ENCODE measurements around the gene DNAJC4. TPM values are rescaled to one million over a fixed set of nuclear protein-coding genes. Genes with fewer than 3 reads are reported as not detected.

The DNAJC4 gene
- total and polyA plus RNA-seq, 9 of the 15 experiments (the other 6 are each of a cell fraction or from before 2014, with no cell fraction given), result 4.0 to 32.6 (median 19.9) TPM

GRCh38 chr11:64207256-64208085, 22.9 kb upstream of the DNAJC4 start (continued):
- TF ChIP-seq CBX8 (IDR thresholded peaks at IDR 0.05; ENCODE audit: borderline replicate concordance, extremely low read depth, low read depth, low read length, poor library complexity, severe bottlenecking) (no peak), NFATC3 (IDR thresholded peaks at IDR 0.05) (no peak), IFI16 (CRISPR knock-in tag; IDR thresholded peaks at IDR 0.05) (no peak), KHSRP (IDR thresholded peaks at IDR 0.05) (no peak), ZBTB8A (IDR thresholded peaks at IDR 0.05; ENCODE audit: partially characterized antibody) (no peak), KDM2B (CRISPR knock-in tag; IDR thresholded peaks at IDR 0.05) (no peak), ZNF232 (CRISPR knock-in tag; IDR thresholded peaks at IDR 0.05) (no peak), SMAD3 (CRISPR knock-in tag; conservative IDR thresholded peaks at IDR 0.05) (no peak), ZKSCAN3 (CRISPR knock-in tag; IDR thresholded peaks at IDR 0.05) (no peak), ZZZ3 (IDR thresholded peaks at IDR 0.05) (no peak), ZNF644 (tag; IDR thresholded peaks at IDR 0.05; ENCODE audit: low read depth) (no peak; the same call in 1 of the 2 replicates), HMG20A (CRISPR knock-in tag; conservative IDR thresholded peaks at IDR 0.05) (no peak), FOXJ3 (CRISPR knock-in tag; IDR thresholded peaks at IDR 0.05) (no peak), XRCC5 (IDR thresholded peaks at IDR 0.05; ENCODE audit: low read depth, low read length) (no peak), NEUROD1 (IDR thresholded peaks at IDR 0.05; ENCODE audit: borderline replicate concordance, low read depth, low read length, partially characterized antibody) (peak; percentile 35), NFIX (CRISPR knock-in tag; IDR thresholded peaks at IDR 0.05; ENCODE audit: low read depth) (no peak), BCOR (IDR thresholded peaks at IDR 0.05) (no peak; the same call in 1 of the 2 replicates), EP400 (IDR thresholded peaks at IDR 0.05) (peak; percentile 91), HMBOX1 (IDR thresholded peaks at IDR 0.05) (no peak), SMARCC2 (IDR thresholded peaks at IDR 0.05; ENCODE audit: low read depth) (0 out of 2 replicates have a peak, but pooled peaks have one; percentile 37), PTBP1 (IDR thresholded peaks at IDR 0.05; ENCODE audit: low read depth, low read length) (0 out of 2 replicates have a peak, but pooled peaks have one; percentile 14), ZNF780A (CRISPR knock-in tag; IDR thresholded peaks at IDR 0.05) (no peak), YBX1 (IDR thresholded peaks at IDR 0.05) (no peak)
- TF ChIP-seq, protein P1, sequence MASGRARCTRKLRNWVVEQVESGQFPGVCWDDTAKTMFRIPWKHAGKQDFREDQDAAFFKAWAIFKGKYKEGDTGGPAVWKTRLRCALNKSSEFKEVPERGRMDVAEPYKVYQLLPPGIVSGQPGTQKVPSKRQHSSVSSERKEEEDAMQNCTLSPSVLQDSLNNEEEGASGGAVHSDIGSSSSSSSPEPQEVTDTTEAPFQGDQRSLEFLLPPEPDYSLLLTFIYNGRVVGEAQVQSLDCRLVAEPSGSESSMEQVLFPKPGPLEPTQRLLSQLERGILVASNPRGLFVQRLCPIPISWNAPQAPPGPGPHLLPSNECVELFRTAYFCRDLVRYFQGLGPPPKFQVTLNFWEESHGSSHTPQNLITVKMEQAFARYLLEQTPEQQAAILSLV (tag; IDR thresholded peaks at IDR 0.05), result no peak; the same call in 1 of the 2 replicates
- TF ChIP-seq, protein P2, sequence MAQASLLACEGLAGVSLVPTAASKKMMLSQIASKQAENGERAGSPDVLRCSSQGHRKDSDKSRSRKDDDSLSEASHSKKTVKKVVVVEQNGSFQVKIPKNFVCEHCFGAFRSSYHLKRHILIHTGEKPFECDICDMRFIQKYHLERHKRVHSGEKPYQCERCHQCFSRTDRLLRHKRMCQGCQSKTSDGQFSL (CRISPR knock-in tag; IDR thresholded peaks at IDR 0.05), result no peak
- TF ChIP-seq, protein P2 (tag; IDR thresholded peaks at IDR 0.05), result no peak
- TF ChIP-seq, protein P3, sequence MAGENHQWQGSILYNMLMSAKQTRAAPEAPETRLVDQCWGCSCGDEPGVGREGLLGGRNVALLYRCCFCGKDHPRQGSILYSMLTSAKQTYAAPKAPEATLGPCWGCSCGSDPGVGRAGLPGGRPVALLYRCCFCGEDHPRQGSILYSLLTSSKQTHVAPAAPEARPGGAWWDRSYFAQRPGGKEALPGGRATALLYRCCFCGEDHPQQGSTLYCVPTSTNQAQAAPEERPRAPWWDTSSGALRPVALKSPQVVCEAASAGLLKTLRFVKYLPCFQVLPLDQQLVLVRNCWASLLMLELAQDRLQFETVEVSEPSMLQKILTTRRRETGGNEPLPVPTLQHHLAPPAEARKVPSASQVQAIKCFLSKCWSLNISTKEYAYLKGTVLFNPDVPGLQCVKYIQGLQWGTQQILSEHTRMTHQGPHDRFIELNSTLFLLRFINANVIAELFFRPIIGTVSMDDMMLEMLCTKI (IDR thresholded peaks at IDR 0.05; ENCODE audit: partially characterized antibody), result no peak
